Breast epithelium (tissue), 4 donors: Measurements from ENCODE around the gene NPHP1. TPM values are rescaled to one million over a fixed set of nuclear protein-coding genes. Genes with fewer than 3 reads are reported as not detected.
A peak's percentile ranks its signal among the peaks of the same experiment; 100 is the strongest.

Experiments used
- DNase-seq, 2 donors: peaks; one replicate each; pipeline ENCODE4 v3.0.0-alpha.2; 2019; ENCODE audit warnings: low spot score in 2 of 2
- H3K27ac ChIP-seq, 2 donors: fragments of 200-600 bp; sonication (generic) in 1 of 2; one replicate each; pipeline ENCODE4 v1.5.1; 2016 to 2019; ENCODE audit warnings: mild to moderate bottlenecking in 1 of 2
- H3K27me3 ChIP-seq, 2 donors: fragments of 200-600 bp; sonication (generic) in 1 of 2; one replicate each; pipeline versions ENCODE4 v1.5.1 to v1.6.0; 2017 to 2019; ENCODE audit warnings: control low read depth in 1 of 2, mild to moderate bottlenecking in 1 of 2
- H3K36me3 ChIP-seq: fragments of 200-600 bp; one replicate; pipeline ENCODE4 v1.5.1; 2019
- H3K4me1 ChIP-seq, 2 donors: fragments of 200-600 bp; sonication (generic); one replicate each; pipeline ENCODE4 v1.5.1; 2016 to 2019; ENCODE audit warnings: control low read depth in 1 of 2
- H3K4me3 ChIP-seq, 3 donors: fragments of 200-600 bp; sonication (generic); 1 replicate in 2 of 3; 2 replicates in 1 of 3; pipeline ENCODE4 v1.5.1; 2016 to 2019; ENCODE audit warnings: mild to moderate bottlenecking in 3 of 3, moderate library complexity in 2 of 3
- H3K9me3 ChIP-seq, 2 donors: fragments of 200-600 bp; sonication (generic) in 1 of 2; one replicate each; pipeline ENCODE4 v1.5.1; 2016 to 2019; ENCODE audit warnings: control low read depth in 1 of 2
- POLR2A ChIP-seq: fragments of 450-650 bp; IDR thresholded peaks from one replicate; pipeline ENCODE4 v1.6.1; 2016; ENCODE audit warnings: antibody characterized with exemption, mild to moderate bottlenecking, moderate library complexity
- POLR2AphosphoS5 ChIP-seq, 3 donors: sonication (generic); formaldehyde crosslinking; IDR thresholded peaks; one replicate each; pipeline ENCODE4 v1.6.1; 2017; ENCODE audit warnings: antibody characterized with exemption in 3 of 3
- intact Hi-C: fragments of 100-400 bp; cut with DNase I; formaldehyde crosslinking; loops from one replicate; pipeline ENCODE4 v1.15.1; 2023; ENCODE audit warnings: low total_unique reads
- total RNA-seq, 3 donors: library from RNA; depleted of rRNA; stranded (reverse); fragments of >200 nt; gene quantifications; one replicate each; pipeline ENCODE4 v1.1.0, GENCODE V29; 2016
- TF ChIP-seq, protein P1 (sequence below), 3 donors: fragments of 450-650 bp; IDR thresholded peaks; one replicate each; pipeline ENCODE4 v1.5.1; 2016 to 2017; ENCODE audit warnings: antibody characterized with exemption in 3 of 3, mild to moderate bottlenecking in 3 of 3, moderate library complexity in 3 of 3

NPHP1 gene
- total RNA-seq, 3 donors from 2014 or later = 5.4 to 15.4 (median 7.2) TPM

DNA sequence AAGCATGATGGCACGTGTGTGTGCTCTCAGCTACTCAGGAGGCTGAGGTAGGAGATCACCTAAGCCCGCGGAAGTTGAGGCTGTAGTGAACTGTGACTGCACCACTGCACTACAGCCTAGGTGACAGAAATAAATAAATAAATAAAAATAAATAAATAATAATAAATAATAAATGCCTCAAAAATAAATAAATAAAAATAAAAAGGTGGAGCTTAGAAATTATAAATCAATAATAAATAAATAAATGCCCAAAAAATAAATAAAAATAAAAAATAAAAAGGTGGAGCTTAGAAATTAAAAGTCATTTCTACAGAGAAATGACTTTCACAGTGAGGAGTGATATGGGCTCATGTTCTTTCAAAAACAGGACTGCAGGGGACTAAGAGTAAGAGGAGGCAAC lies 83.2 kb downstream of the NPHP1 start:
- intact Hi-C loops = no loop called here
- TF ChIP-seq, protein P1, sequence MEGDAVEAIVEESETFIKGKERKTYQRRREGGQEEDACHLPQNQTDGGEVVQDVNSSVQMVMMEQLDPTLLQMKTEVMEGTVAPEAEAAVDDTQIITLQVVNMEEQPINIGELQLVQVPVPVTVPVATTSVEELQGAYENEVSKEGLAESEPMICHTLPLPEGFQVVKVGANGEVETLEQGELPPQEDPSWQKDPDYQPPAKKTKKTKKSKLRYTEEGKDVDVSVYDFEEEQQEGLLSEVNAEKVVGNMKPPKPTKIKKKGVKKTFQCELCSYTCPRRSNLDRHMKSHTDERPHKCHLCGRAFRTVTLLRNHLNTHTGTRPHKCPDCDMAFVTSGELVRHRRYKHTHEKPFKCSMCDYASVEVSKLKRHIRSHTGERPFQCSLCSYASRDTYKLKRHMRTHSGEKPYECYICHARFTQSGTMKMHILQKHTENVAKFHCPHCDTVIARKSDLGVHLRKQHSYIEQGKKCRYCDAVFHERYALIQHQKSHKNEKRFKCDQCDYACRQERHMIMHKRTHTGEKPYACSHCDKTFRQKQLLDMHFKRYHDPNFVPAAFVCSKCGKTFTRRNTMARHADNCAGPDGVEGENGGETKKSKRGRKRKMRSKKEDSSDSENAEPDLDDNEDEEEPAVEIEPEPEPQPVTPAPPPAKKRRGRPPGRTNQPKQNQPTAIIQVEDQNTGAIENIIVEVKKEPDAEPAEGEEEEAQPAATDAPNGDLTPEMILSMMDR (IDR thresholded peaks at IDR 0.05) = no peak
- TF ChIP-seq POLR2A (no peak), POLR2AphosphoS5 (IDR thresholded peaks at IDR 0.05) (no peak)
- peaks cover 0 to 10% of the 10 kb centered on the region in 2 donors for H3K27me3 ChIP-seq
- no peak for DNase-seq
- no peak overlapping the region for H3K27ac ChIP-seq
- H3K9me3 ChIP-seq = no peaks in the 10 kb centered on the region
- no peaks in the 10 kb centered on the region for H3K4me1 ChIP-seq
- H3K4me3 ChIP-seq = no peak overlapping the region
- H3K36me3 ChIP-seq = peaks cover 7% of the 10 kb centered on the region

DNA sequence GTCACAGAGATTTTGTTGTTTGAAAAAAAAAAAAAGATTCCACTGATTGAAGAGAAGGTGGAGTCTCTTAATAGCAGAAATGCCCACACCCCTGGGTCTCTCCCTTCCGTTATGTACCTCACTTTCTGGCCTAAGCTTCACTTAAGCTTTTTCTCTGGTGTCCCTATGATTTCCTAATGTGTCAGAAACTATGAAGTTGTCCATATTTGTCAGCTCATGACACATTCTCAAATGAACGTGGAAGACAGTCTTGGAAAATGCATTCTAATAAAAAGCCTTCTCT lies 83.8 kb downstream of the NPHP1 start:
- Histone ChIP-seq H3K4me3 (no peak overlapping the region), H3K27me3 (peaks cover 0 to 13% of the 10 kb centered on the region in 2 donors), H3K27ac (no peak overlapping the region), H3K4me1 (peaks cover 0 to 2% of the 10 kb centered on the region in 2 donors), H3K36me3 (peaks cover 7% of the 10 kb centered on the region), H3K9me3 (no peaks in the 10 kb centered on the region)
- intact Hi-C loops = no loop called here
- DNase-seq = no peak
- TF ChIP-seq POLR2A = no peak
- TF ChIP-seq, protein P1 (IDR thresholded peaks at IDR 0.05) = no peak
- TF ChIP-seq POLR2AphosphoS5 (IDR thresholded peaks at IDR 0.05) = no peak

DNA sequence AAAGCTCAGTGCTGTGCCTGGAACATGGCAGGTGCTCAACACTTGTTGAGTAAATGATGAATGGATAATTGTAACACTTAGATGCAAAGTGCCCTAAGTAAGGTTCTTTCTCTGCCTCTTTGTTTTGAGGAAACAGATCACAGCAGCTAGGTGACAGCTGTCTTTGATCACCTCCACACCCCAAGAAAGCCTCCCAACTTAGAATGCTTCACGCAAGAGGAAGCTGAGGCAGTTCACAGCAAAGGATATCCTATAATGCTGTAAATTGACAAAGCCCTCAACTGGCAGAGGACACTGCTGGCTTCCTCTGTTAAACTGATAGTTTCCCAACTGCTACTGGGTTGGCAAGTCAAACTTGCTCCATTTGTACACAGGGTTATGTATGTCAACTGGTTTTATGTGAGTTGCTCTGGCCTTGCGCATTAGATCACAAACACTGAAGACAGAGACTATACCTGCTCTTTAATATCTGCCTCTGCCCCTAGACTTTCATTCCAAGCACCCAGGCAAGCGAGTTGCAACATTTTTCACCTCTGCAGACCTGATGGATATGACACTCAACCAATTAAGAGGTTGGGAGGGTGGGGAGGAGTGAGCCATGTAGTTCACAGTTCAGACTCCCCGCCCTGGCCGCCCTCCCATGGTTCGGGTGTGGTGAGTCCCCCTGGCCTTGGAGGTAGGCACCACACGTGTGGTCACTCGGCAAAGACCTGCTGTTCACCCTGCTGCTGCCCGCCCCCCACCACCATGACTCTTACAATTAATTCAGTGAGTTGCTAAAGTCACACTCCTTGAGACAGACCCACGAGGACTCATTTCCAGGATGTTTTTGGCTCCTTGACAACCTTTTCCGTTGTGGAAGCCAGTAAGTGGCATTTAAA lies 84.4 kb downstream of the NPHP1 start:
- H3K9me3 ChIP-seq = no peaks in the 10 kb centered on the region
- H3K4me3 ChIP-seq = no peak overlapping the region
- peaks cover 0 to 4% of the 10 kb centered on the region in 2 donors for H3K4me1 ChIP-seq
- H3K27ac ChIP-seq = peak overlapping the region in 1 of 2 donors; percentile 76
- TF ChIP-seq POLR2A (no peak), POLR2AphosphoS5 (IDR thresholded peaks at IDR 0.05) (no peak)
- TF ChIP-seq, protein P1 (IDR thresholded peaks at IDR 0.05) = no peak
- H3K27me3 ChIP-seq = peaks cover 0 to 19% of the 10 kb centered on the region in 2 donors
- no peak for DNase-seq
- intact Hi-C loops = no loop called here
- peaks cover 7% of the 10 kb centered on the region for H3K36me3 ChIP-seq

DNA sequence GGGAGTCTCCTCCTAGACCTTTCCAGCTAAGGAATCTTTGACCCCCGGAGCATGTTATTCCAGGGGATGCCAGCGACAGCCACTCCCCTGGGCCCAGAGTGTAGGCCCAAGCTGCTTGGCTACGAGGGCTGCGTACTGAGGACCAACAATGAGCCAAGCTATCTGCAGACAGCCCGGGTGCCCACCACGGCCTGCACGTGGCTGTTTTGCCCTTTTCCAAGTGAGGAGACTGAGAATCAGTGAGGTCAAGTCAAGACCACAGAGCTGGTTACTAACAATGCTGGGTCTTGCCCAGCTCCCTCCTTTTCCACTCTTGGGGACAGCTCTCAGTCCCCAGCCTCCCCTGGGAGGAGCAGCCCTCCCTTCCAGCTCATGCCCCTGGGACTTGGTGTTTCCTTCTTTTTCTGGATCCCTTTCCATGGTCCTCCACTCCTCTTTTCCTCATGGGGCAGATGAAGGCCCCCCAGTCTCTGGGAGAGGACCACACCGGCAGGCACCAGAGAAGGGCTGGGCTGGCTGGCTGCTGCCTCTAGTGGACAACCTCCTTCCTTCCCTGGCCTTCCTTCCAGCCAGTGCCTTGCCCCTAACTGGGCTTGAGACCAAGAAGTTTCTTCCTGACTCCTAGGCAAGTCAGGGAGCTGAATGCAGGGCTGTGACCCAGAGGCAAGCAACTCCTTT lies 88.6 kb downstream of the NPHP1 start:
- intact Hi-C loops = loop anchor here (1.0 kb wide), 1 partner anchor 17 kb away; no protein-coding TSS in a partner anchor
- H3K27ac ChIP-seq = peak overlapping the region; percentile 74 to 82
- no peaks in the 10 kb centered on the region for H3K9me3 ChIP-seq
- peaks cover 0 to 32% of the 10 kb centered on the region in 2 donors for H3K27me3 ChIP-seq
- TF ChIP-seq, protein P1 (IDR thresholded peaks at IDR 0.05) = peak; percentile 11 to 45 (median 42)
- TF ChIP-seq POLR2A = no peak
- no peak for DNase-seq
- no peaks in the 10 kb centered on the region for H3K36me3 ChIP-seq
- H3K4me1 ChIP-seq = peaks cover 0 to 4% of the 10 kb centered on the region in 2 donors
- peak overlapping the region; percentile 42 to 69 (median 58) for H3K4me3 ChIP-seq
